HG03354 (cell line): ENCODE results near the gene KCTD21.
A peak's percentile ranks its signal among the peaks of the same experiment; 100 is the strongest.
"Not testable (repeated sequence)": the region's sequence is repeated elsewhere in the genome, so short reads cannot be mapped to it uniquely, and the experiment has no call there.

Experiments
- ATAC-seq: cut with Tn5 transposase; IDR thresholded peaks from one replicate; pipeline ENCODE4 v1.9.1; 2021; ENCODE audit warnings: mild to moderate bottlenecking; ENCODE audit not compliant: unreplicated experiment, poor library complexity, severe bottlenecking

KCTD21 gene

DNA sequence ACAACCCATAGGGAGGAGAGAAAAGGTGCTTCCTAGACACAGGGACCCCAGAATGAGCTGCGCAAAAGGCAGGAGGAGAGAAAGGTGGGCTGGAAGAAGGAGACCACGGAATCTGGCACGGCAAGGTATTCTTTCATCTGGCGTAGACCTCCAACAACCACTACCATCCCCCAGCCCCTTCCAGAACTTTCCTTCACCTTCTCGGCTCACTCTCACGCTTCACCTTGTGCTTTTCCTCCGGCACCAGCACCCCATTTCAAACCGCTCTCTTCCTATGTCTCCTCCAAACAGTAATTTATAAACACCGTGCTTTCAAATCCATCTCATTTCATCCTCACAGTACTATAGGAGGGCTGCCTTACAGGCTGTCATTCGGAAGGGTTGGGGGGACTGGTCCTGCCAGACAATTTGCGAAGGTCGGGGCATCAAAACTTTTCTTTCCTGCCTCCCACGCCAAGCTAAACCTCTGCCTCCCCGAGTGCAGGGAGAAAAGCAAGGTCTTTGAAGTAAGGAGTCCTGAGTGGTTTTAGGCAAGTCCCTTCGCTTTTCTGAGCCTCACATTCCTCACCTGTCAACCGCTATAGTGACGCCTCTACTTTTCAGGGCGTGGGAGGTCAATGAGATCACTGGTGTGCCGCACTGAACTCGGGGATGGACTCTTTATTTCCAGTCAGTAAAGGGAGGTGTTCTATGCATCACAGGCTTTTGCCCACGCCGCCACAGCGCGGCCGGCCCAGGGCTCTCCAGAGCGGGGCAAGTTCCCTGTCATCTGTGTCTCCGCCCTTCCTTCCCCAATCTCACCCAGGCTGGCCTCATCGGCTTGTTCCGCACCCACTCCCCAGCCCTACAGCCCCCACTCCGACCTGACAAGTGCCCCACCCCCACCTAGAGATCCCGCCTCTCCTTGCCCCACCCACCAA, 800 bp downstream of the KCTD21 start:
- ATAC-seq = peak; percentile 24

DNA sequence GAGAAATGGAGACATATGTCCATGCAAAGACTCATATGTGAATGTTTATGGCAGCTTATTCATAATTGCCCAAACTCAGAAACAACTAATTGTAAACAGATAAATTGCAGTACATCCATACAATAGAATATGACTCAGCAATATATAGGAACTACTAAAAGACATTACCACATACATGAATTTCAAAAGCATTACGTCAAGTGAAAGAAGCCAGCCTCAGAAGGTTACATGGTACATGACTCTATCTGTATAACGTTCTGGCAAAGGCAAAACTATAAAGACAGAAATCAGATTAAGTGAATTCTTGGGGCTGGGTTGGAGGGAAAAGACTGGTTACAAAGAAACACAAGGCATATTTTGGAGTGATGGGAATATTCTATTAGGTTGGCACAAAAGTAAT, 7.2 kb downstream of the KCTD21 start:
- no peak for ATAC-seq

DNA sequence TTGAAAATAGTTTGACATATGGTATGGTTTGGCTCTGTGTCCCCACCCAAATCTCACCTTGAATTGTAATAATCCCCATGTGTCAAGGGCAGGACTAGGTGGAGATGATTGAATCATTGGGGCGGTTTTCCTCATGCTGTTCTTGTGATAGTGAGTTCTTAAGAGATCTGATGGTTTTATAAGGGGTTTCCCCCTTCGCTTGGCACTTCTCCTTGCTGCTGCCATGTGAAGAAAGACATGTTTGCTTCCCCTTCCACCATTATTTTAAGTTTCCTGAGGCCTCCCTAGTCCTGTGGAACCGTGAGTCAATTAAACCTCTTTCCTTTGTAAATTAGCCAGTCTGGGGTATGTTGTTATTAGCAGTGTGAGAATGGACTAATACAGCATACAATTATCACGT, 7.7 kb downstream of the KCTD21 start:
- ATAC-seq = no peak

DNA sequence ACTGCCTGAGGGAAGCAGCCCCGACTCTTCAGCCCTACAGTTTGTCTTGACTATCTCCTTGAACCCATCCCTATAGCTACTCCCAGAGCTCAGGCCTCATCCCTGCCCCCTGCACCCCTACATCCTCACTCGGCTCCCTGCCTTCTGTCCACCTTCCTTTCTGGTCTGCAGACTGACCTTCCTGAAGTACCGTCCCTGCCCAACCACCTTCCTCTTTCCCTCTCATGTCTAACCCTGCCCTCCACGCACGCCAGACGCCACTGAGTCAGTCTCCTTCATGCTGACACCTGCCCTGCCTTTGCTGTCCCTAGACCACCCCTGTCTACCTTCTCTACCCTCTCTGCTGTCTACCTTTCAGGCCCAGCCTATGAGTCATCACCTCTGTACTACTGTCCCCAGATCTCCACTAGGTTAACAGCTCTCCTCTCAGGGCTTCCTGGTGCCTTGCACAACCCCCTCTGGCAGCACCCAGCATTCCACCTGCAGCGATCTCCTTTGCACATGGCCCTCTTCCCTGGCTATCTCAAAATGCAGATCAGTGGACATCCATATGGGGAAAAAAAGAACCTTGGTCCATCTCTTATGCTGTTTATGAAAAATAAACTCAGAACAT, 8.9 kb downstream of the KCTD21 start:
- ATAC-seq = no peak

DNA sequence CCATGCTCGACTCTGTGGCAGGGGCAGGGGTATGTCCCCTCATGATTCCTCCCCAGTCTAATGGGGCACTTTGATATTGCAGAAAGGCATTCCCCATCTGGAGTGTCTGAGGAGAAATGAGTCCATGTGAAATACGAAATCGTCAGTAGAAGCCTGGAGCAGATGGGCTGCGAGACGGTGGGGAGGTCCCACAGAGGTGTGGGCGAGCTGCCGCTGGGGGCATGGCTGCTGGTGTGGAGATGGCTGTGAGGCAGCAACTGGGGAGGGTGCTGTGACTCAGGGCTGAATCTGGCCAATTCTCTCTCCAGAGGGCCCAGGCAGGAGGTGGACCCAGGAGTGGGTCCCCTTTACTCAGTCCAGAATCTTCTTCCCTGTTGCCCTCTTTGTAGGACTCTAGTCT, 11.2 kb downstream of the KCTD21 start:
- no peak for ATAC-seq

DNA sequence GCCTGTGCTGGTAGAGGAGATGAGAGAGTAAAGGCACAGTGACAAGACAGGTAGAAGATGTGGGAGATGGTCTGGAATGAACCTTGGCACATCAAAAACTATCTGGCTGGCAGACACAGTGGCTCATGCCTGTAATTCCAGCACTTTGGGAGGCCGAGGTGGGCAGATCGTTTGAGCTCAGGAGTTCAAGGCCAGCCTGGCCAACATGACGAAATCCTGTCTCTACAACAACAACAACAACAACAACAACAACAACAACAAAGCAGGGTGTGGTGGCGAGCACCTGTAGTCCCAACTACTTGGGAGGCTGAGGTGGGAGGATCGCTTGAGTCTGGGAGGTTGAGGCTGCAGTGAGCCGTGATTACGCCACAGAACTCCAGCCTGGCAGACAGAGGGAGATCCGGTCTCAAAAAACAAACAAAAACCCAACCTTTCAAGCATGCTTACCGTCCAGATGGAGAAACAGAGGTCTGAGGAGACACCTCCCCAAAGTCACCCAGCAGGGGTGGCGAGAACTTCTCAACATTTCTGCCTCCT, 11.8 kb downstream of the KCTD21 start:
- no peak for ATAC-seq

DNA sequence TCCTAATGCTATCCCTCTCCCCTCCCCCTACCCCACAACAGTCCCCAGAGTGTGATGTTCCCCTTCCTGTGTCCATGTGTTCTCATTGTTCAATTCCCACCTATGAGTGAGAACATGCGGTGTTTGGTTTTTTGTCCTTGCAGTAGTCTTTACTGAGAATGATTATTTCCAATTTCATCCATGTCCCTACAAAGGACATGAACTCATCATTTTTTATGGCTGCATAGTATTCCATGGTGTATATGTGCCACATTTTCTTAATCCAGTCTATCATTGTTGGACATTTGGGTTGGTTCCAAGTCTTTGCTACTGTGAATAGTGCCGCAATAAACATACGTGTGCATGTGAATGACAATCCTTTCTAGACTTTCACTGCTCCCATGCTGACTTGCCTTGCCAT, 12.6 kb downstream of the KCTD21 start:
- not testable (repeated sequence) for ATAC-seq

DNA sequence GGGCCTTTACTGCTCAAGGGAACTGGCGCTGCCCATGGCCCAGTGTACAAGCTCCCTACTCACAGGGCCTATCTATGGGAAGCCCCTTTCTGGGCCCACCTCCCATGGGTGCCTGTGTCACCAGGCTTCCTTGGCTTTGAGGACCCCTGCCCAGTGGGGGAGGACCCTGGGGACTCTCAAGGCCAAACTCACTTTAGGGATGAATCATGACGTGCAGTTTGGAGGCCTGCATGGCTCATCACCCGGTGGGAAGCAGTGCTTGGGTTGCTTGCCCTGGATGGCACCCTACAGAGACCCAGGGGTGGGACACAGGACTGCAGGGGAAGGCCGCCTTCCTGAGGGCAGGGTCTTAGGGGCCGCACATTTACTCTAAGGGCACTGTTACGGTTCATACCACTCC, 16.5 kb downstream of the KCTD21 start:
- ATAC-seq = no peak

DNA sequence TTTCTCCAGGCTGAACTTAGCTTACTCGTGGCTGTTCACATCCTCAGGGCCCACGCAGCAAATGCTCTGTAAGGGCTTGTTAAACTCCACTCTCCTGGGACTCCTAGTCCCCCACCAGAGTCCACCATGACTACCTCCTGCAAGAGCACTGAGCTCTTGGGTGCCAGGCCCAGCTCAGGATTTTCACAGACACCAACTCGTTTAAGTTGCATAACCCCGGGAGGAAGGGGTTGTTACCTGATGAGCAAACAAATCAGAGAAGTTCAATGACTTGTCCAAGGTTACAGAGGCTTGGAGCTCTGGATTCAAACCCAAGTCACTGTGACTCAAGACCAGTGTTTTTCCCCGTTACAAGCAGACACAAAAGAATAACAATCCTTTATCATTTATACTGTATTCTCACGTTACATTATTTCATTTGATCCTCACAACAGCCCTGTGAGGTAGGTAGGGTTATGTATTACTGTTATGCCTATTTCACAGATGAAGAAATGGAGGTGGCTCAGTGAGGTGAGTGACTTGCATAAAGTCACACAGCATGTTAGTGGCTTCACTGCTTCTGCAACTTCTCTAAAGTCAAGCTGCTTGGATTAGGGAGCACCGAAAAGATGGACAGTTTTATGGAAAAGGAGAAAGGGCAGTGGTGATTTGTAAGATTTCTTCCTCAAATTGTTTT, 17.4 kb downstream of the KCTD21 start:
- no peak for ATAC-seq

DNA sequence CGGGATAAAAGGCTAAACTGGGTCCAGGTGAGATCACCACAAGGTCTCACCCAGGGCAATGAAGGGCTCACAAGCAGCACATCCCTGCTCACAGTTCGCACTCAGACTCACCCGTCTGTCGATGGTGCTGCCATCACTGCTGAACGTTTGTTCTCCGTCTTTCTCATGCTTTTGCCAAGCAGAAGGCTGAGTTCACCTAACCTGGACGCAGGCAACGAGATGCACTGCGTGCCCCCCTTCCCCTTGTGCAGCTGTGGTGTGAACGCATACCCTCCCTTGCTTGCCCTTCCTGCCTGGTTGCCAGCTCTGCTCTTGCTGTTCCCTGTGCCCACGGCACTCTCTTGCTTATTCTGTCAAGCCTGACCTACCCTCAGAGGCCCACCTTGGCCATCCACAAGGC, 18.0 kb downstream of the KCTD21 start:
- no peak for ATAC-seq

DNA sequence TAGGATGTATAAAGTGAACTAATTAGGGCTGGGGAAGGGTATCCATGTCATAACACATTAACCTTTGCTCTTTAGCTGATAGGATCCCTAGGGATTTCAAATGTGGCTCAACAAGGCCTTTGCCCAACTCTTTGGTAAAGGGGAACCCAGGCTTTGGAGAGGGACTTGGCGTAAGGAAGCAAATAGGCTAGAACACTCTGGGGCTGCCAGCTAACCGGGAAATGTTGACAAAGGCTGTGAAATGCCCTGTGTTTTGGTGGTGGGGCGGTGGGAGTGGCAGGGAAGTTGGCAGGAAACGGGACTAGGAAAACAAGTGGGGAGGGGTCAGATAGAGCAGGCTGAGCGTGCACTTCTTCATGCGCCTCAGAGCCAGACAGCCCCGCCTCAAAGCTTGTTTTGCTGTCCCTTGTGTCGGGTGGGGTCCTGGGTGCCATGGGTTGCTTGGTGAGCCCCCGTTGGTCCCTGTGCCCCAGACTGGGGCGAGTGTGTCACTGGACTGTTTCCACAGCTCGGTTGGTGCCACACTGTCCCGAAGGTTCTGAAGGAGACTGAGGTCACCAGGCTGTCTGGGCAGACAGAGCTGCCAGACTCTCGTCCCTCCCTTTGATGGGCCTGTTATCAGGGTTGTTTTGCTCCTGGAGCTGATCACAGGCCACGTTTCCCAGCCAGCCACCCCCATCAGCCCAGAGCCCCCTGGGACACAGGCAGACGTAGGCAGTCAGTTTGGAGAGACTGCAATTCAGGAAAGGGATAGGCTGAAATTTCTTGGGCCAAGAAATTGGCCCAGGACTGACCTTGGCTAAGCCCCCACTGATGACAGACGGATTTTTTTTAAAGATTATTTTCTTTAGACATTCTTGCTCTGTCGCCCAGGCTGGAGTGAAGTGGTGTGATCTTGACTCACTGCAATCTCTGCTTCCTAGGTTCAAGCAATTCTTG, 19.6 kb downstream of the KCTD21 start:
- no peak for ATAC-seq

DNA sequence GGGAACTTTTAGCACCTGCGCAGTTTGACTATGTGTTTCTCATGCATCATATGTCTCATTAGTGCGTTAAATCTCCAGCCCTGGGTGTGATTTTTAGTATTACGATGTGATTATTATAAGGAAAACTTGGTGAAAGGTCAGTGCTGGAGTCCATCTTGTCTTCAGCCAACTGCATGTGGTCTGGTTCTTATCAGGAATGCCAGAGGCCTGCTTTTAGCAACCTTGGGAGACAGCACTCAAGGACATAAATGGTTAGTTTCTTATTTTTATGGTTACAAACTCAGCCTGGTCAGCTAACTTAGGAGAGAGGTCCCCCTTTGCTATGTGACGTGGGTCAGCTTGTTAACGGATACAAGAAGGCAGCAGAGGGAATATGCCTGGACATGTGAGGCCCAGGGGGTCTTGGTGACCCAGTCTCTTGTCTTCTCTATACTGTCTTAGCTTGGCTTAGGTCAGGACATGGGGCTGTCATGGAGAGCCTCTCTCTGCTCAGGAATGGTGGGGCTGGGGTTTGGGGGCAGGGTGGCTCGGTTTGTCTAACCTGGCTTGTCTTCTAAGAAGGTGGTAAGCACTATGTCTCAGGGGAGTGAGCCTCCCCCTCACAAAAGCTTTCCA, 21.5 kb downstream of the KCTD21 start:
- ATAC-seq = no peak

DNA sequence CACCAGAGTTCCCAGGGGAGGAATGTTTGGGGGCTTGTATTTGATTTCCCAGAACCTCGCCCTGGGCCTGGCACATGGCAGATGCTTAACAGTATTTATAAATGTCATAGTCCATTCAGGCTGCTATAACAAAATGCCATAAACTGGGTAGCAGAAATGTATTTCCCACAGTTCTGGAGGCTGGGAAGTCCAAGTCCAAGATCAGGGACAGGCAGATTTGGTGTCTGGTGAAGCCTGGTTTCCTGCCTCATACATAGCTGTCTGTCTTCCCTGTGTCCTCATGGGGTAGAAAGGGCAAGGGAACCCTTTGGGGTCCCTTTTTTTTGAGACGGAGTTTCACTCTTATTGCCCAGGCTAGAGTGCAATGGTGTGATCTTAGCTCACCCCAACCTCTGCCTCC, 24.0 kb downstream of the KCTD21 start:
- no peak for ATAC-seq

DNA sequence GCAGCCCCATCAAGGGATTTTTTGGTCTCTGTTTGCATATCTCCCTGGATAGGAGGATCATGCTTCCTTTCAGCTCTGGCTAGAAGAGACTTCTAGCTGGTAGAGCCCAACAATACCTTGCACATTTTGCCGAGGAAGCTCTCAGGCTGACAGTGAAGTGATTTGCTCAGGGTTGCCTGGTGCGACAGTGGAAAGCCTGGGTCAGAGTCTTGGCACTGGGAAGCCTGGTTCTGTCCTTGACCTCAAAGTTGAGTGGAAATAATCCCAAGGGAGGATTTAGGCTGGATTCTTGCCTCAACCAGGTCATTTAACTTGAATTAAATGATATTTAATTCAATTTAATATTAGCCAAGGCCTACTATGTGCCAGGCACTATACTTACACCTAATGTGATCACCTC, 24.6 kb downstream of the KCTD21 start:
- ATAC-seq = no peak

DNA sequence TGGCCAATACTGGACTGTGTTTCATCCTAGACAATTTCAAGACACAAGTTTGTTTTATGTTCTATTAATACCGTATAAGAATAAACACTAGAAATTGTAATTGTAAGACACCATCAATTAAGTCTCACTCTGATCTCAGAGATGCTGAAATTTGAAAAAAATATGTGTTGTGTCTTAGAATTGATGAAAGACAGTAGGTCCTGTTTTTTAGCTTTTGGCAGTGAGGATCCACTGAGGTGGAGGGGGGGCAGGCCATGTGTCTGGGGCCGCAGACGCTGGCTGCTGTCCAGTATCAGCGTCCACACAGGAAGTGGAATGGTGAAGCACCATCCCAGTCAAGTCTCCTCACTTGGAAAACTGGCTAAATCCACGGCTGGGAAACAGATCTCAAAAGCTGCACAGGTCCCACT, 26.5 kb downstream of the KCTD21 start:
- ATAC-seq = no peak

DNA sequence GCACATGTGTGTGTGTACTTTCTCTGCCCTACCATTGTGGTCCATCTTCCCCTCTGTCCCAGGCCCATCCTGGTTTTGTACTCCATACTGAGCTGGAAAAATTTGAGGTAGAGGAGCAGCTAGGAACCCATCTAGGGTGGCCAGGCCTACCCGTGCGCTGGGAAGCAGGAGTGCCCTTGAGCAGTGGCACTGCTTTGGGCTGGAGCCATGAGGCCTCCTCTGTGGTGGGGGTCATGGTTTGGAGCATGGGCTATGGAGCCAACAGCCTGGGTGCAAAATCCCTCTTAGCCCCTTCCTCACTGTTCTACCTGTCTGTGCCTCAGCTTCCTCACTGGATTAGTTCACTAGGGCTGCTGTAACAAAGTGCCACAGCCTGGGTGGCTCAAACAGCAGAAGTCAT, 27.1 kb downstream of the KCTD21 start:
- ATAC-seq = no peak

DNA sequence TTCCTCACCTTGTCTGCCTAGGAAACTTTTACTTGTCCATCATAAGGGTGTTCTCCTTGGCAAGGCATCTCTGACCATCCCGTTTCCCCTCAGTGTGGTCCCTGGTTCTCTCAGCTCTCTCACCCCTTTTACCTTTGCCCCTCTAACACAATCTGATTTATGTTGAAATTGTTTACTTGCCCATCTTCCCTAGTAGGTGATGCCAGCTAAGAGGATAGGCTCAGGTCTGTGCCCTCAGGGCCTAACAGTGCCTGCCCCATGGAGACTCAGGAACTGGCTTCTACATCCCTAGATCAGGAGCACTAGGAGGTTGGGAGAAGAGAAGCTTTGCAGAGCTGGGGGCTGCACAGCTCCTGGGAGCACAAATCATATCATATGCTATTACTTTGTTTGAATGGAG, 27.9 kb downstream of the KCTD21 start:
- no peak for ATAC-seq

DNA sequence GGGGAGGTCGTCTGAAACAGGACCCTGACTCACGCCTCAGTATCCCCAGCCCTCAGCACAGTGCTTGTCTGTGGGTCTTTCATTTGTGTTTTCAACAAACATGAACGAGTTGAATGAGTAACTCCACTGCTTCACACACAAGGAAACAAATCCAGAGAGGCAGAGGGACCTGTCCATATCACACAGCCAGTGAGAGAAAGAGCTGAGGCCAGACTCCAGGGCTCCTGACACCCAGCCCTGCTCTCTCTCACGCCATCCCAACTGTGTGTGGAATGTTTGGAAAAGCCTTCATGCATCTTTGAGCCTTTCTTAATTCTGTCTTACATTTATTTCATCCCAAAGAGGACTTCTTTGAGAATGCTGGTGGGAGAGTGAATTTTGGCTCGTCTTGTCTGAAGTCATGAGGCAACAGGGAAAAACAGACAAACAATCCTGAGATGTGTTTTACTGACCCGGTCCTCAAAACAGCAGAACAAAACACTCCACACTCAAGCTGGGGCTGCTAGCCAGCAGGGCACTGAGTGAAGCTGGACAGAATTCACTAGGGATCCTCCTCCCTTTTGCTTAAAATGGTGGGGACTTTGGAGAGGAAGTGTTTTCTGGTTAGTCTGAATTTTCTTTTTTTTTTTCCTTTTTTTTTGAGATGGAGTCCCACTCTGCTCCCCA, 29.3 kb downstream of the KCTD21 start:
- ATAC-seq = no peak
